Measurements from ENCODE around the gene GIT2.
A peak's percentile ranks its signal among the peaks of the same experiment; 100 is the strongest.
"Not testable (repeated sequence)": the region's sequence is repeated elsewhere in the genome, so short reads cannot be mapped to it uniquely, and the experiment has no call there.

The GIT2 gene

GRCh38 chr12:109914461-109914860 is 81.7 kb downstream of the GIT2 start:
- DNase-seq, result no peak

GRCh38 chr12:109912855-109913321 is 83.3 kb downstream of the GIT2 start:
- DNase-seq, result no peak

- peak; percentile 39 for DNase-seq
These were observed 85.2 kb downstream of the GIT2 start for GRCh38 chr12:109910969-109911348.

- DNase-seq, result no peak
These were observed 85.8 kb downstream of the GIT2 start for GRCh38 chr12:109910254-109910968.

- no peak for DNase-seq
These were observed 90.9 kb downstream of the GIT2 start for GRCh38 chr12:109905301-109905700.

- DNase-seq, result no peak
These were observed 93.2 kb downstream of the GIT2 start for GRCh38 chr12:109902891-109903418.

GRCh38 chr12:109900752-109901580 is 95.2 kb downstream of the GIT2 start:
- peak; percentile 15 for DNase-seq

GRCh38 chr12:109899783-109900751 is 96.1 kb downstream of the GIT2 start, which contains the start of gene TCHP:
Gene TCHP, plus strand, starts transcription at chr12:109900274. Its CDS starts 2,753 bp downstream, at chr12:109903027.
- peak; percentile 82 for DNase-seq

- DNase-seq, result not testable (repeated sequence)
These were observed 96.8 kb downstream of the GIT2 start for GRCh38 chr12:109899345-109899744.

GRCh38 chr12:109897029-109897428 is 99.1 kb downstream of the GIT2 start:
- DNase-seq, result no peak

GRCh38 chr12:109896188-109896587 is 100.0 kb downstream of the GIT2 start:
- no peak for DNase-seq

- no peak for DNase-seq
These were observed 101.2 kb downstream of the GIT2 start for GRCh38 chr12:109894939-109895338.

- DNase-seq, result no peak
These were observed 102.7 kb downstream of the GIT2 start for GRCh38 chr12:109893261-109893995.

- no peak for DNase-seq
These were observed 103.4 kb downstream of the GIT2 start for GRCh38 chr12:109892748-109893147.

GRCh38 chr12:109892165-109892715 is 103.9 kb downstream of the GIT2 start:
- no peak for DNase-seq

GRCh38 chr12:109891731-109892130 is 104.4 kb downstream of the GIT2 start:
- DNase-seq, result not testable (repeated sequence)

- DNase-seq, result no peak
These were observed 105.5 kb downstream of the GIT2 start for GRCh38 chr12:109890620-109891170.

GRCh38 chr12:109888179-109889020 is 107.8 kb downstream of the GIT2 start:
- DNase-seq, result peak; percentile 38

GRCh38 chr12:109885616-109886015 is 110.6 kb downstream of the GIT2 start:
- DNase-seq, result no peak

GRCh38 chr12:109883461-109883860 is 112.7 kb downstream of the GIT2 start:
- no peak for DNase-seq

Measured in stimulated activated CD4-positive, alpha-beta T cell treated with anti-CD3 and anti-CD28 coated beads, Interleukin-15, amount 100 ng/mL, for 24 hours (primary cell).